Kidney (tissue), 14 donors: ENCODE data around the gene TREML2. TPM values are rescaled to one million over a fixed set of nuclear protein-coding genes. Genes with fewer than 3 reads are reported as not detected.

Source experiments
- DNase-seq, 5 donors: peaks; one replicate each; pipeline ENCODE4 v3.0.0-alpha.2; 2013 to 2020
- FAIRE-seq: peaks from 2 replicates; lab custom pipeline; 2012; peaks lifted over from hg19 to GRCh38; lab: Jason Lieb, UNC
- H3K27ac ChIP-seq, 2 donors: one replicate each; pipeline ENCODE4 v1.7.0; 2013; ENCODE audit warnings: low read depth in 2 of 2, low read length in 2 of 2, inconsistent platforms in 1 of 2
- H3K27me3 ChIP-seq: one replicate; pipeline ENCODE4 v1.7.1; 2013; ENCODE audit warnings: low read length, inconsistent platforms; ENCODE audit not compliant: control insufficient read depth, insufficient read depth
- H3K36me3 ChIP-seq, 3 donors: one replicate each; pipeline versions ENCODE4 v1.7.0 to v1.7.1; 2013; ENCODE audit warnings: low read length in 3 of 3, control low read depth in 1 of 3, inconsistent platforms in 1 of 3; ENCODE audit not compliant: insufficient read depth in 3 of 3, control insufficient read depth in 2 of 3
- H3K4me1 ChIP-seq, 3 donors: one replicate each; pipeline versions ENCODE4 v1.7.0 to v1.7.1; 2013; ENCODE audit warnings: low read length in 3 of 3, inconsistent platforms in 1 of 3, low read depth in 1 of 3; ENCODE audit not compliant: control insufficient read depth in 2 of 3, insufficient read depth in 2 of 3
- H3K4me3 ChIP-seq, 3 donors: one replicate each; pipeline versions ENCODE4 v1.7.0 to v1.8.1; 2013; ENCODE audit warnings: low read length in 3 of 3, control low read depth in 1 of 3, inconsistent platforms in 1 of 3
- H3K9ac ChIP-seq, 3 donors: one replicate each; pipeline versions ENCODE4 v1.7.0 to v1.7.1; 2013; ENCODE audit warnings: low read length in 3 of 3, control low read depth in 1 of 3, inconsistent platforms in 1 of 3
- H3K9me3 ChIP-seq, 3 donors: one replicate each; pipeline versions ENCODE4 v1.7.0 to v1.7.1; 2013; ENCODE audit warnings: low read length in 3 of 3, control low read depth in 1 of 3, inconsistent platforms in 1 of 3; ENCODE audit not compliant: control insufficient read depth in 2 of 3, insufficient read depth in 1 of 3
- intact Hi-C: fragments of 100-400 bp; cut with DNase I; formaldehyde crosslinking; loops from one replicate; pipeline ENCODE4 v1.11.1; 2022
- polyA plus RNA-seq: library from polyadenylated mRNA; stranded (reverse); fragments of 350-450 nt; fragmentation: Illumina TruSeq; extraction: RNeasy Lipid Tissue Mini Kit (QIAGEN cat#74804); gene quantifications from one replicate; pipeline ENCODE4 v1.2.3, GENCODE V29; 2014; ENCODE audit warnings: low read depth, low replicate concordance; ENCODE audit not compliant: insufficient read depth
- total RNA-seq: library from RNA; stranded (reverse); fragmentation: NEBNext Ultra II Directional; extraction: Animal tissue kit (Norgen Biotek cat#: 25700); gene quantifications from one replicate; pipeline ENCODE4 v1.2.1, GENCODE V29; 2021
- TF ChIP-seq, protein P1 (sequence below): IDR thresholded peaks from 3 replicates; pipeline ENCODE4 v1.5.1; 2012; ENCODE audit warnings: mild to moderate bottlenecking, moderate library complexity, borderline replicate concordance; ENCODE audit not compliant: insufficient read depth; ENCODE audit errors: extremely low read depth
- donor health status: control.
- donor health status: control.
- donor health status: control.
- donor health status: control.
- donor health status: control.
- donor health status: DM: yes; HTN: yes; CAD: no.
- donor health status: Normal renal cell carcinoma (clear cell type).

The TREML2 gene
- total and polyA plus RNA-seq, 2 donors from 2014 or later, result 0.41 TPM; not detected in 1

DNA sequence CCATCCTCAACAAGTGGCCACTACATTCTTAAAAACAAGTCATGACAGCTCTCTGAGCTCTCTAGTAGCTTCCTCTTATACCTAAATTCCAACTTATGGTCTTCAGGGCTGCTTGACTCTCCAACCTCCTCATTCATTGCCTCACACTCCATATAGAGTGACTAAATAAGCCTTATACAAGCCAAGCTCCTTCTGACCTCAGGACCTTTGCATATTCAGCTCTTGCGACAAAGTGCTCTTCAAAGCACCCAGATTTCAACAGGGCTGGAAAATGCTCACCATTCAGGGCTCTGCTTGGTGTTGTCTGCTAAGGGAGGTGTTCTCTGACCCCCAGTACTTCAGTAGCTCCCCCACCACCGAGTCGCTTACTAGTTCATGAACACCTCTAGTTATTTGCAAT, 3.7 kb downstream of the TREML2 start:
- FAIRE-seq, result no peak
- intact Hi-C loops, result no loop called here
- Histone ChIP-seq H3K4me3 (no peak overlapping the region), H3K27me3 (no peaks in the 10 kb centered on the region), H3K4me1 (no peaks in the 10 kb centered on the region), H3K9ac (no peak overlapping the region), H3K9me3 (no peaks in the 10 kb centered on the region), H3K27ac (no peak overlapping the region), H3K36me3 (no peaks in the 10 kb centered on the region)
- TF ChIP-seq, protein P1, sequence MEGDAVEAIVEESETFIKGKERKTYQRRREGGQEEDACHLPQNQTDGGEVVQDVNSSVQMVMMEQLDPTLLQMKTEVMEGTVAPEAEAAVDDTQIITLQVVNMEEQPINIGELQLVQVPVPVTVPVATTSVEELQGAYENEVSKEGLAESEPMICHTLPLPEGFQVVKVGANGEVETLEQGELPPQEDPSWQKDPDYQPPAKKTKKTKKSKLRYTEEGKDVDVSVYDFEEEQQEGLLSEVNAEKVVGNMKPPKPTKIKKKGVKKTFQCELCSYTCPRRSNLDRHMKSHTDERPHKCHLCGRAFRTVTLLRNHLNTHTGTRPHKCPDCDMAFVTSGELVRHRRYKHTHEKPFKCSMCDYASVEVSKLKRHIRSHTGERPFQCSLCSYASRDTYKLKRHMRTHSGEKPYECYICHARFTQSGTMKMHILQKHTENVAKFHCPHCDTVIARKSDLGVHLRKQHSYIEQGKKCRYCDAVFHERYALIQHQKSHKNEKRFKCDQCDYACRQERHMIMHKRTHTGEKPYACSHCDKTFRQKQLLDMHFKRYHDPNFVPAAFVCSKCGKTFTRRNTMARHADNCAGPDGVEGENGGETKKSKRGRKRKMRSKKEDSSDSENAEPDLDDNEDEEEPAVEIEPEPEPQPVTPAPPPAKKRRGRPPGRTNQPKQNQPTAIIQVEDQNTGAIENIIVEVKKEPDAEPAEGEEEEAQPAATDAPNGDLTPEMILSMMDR, result no peak
- DNase-seq, result no peak

DNA sequence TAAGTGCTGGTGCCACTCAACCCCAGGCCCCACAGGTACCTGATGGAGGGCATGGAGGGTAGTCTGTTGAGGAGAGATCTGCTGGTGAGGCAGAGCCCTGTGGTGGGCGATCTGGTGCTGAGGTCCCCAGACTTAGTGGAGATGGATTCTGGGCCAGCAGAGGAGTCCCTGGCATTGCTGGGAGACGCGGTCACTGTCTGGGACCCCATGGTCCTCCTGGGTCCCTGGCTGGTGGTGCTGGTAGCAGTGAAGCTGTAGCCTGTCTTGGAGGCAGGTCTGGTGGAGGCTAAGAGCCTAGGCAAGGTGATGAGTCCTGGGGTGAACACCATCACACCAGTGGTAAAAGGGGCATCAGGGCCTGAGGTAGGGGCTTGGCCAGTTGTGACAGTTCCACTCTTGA, 6.6 kb downstream of the TREML2 start:
- Histone ChIP-seq H3K9me3 (peaks cover 0 to 6% (median 0%) of the 10 kb centered on the region in 3 donors), H3K9ac (no peak overlapping the region), H3K27ac (no peak overlapping the region), H3K4me3 (no peak overlapping the region), H3K36me3 (no peaks in the 10 kb centered on the region), H3K4me1 (no peaks in the 10 kb centered on the region), H3K27me3 (no peaks in the 10 kb centered on the region)
- TF ChIP-seq, protein P1, result no peak
- no peak for DNase-seq
- intact Hi-C loops, result no loop called here
- FAIRE-seq, result no peak

DNA sequence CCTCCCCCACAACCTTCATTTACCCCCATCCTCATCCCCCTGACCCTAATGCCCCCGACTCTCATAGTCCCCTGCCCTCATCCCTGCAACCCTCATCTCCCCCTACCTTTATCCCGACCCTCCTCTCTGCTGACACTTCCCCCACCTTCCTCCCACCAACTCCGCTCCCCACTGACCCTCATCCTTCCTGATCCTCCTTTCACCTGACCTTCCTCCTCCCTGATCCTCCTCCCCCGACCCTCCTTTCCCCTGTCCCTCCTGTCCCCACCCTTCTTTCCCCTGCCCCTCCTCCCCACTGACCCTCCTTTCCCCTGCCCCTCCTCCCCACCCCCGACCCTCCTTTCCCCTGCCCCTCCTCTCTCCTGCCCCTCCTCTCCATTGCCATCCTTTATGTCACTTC, 7.1 kb downstream of the TREML2 start:
- H3K4me1 ChIP-seq, result no peaks in the 10 kb centered on the region
- FAIRE-seq (no peak), DNase-seq (no peak)
- peaks cover 0 to 7% (median 0%) of the 10 kb centered on the region in 3 donors for H3K9me3 ChIP-seq
- no peak overlapping the region for H3K4me3 ChIP-seq
- H3K27me3 ChIP-seq, result no peaks in the 10 kb centered on the region
- no peaks in the 10 kb centered on the region for H3K36me3 ChIP-seq
- intact Hi-C loops, result no loop called here
- TF ChIP-seq, protein P1, result no peak
- H3K9ac ChIP-seq, result no peak overlapping the region
- H3K27ac ChIP-seq, result no peak overlapping the region

DNA sequence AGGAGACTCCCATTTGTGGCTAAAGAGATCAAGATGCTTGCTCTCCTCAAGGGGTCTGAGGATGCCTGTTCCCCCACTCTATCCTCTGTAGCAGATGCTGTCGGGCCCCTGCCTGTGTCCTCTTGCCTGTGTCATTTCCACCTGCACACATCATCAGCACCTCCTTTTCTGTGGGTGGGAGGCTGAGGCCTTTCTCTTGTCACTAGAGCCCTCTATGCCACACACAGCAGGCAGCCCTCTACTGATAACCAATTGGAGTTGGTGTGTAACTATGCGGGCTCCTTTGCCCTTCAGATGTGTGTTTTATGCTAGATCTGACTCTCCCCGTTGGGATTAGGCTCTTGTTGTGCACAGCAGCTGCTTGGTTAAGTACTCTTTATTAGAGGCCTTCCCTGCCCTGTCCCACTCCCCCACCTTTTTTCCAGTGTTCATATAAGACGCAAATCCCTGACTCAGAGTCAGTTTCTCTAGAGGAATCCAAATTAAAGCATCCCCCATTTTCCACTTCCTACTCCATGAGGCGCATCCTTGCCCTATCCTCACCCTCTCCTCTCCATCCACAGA, 7.7 kb downstream of the TREML2 start:
- DNase-seq, result no peak
- Histone ChIP-seq H3K4me3 (no peak overlapping the region), H3K36me3 (no peaks in the 10 kb centered on the region), H3K9ac (no peak overlapping the region), H3K27ac (no peak overlapping the region), H3K9me3 (peaks cover 0 to 7% (median 0%) of the 10 kb centered on the region in 3 donors), H3K27me3 (no peaks in the 10 kb centered on the region), H3K4me1 (no peaks in the 10 kb centered on the region)
- FAIRE-seq, result no peak
- TF ChIP-seq, protein P1, result no peak
- intact Hi-C loops, result no loop called here
